Activated CD4-positive, alpha-beta T cell treated with anti-CD3 and anti-CD28 coated beads, Interleukin-2, amount 50 U/mL, for 24 hours (primary cell): Measurements from ENCODE around the gene RTL9.
A peak's percentile ranks its signal among the peaks of the same experiment; 100 is the strongest.
"Not testable (repeated sequence)": the region's sequence is repeated elsewhere in the genome, so short reads cannot be mapped to it uniquely, and the experiment has no call there.

Experiments
- DNase-seq, 2 donors: peaks; one replicate each; pipeline ENCODE4 v3.0.0-alpha.2; 2020; ENCODE audit warnings: low read depth in 1 of 2, low spot score in 1 of 2

The RTL9 gene

DNA sequence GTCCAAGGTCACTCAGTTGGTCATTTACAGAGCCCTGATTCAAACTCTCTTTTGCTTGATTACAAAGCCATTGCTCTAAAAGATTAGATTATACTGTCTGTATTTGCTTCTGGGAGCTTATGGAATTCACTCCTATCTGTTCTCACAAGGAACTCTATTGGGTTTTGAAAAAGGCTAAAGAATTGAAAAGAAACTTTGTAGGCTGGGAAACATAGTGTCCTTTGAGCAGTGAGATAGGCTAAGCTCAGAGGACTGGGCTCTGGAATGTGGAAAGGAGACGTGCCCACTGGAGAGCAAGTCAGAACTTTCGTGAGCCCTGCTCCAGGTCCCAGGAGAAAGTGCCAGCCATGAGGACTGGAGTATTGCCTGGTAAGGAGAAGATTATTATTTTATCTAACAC is at the start of gene RTL9:
RTL9 (plus strand) TSS at position 301 of the 400 bp plus-strand sequence. CDS start 91,770 bp downstream, outside the sequence.
- no peak for DNase-seq

DNA sequence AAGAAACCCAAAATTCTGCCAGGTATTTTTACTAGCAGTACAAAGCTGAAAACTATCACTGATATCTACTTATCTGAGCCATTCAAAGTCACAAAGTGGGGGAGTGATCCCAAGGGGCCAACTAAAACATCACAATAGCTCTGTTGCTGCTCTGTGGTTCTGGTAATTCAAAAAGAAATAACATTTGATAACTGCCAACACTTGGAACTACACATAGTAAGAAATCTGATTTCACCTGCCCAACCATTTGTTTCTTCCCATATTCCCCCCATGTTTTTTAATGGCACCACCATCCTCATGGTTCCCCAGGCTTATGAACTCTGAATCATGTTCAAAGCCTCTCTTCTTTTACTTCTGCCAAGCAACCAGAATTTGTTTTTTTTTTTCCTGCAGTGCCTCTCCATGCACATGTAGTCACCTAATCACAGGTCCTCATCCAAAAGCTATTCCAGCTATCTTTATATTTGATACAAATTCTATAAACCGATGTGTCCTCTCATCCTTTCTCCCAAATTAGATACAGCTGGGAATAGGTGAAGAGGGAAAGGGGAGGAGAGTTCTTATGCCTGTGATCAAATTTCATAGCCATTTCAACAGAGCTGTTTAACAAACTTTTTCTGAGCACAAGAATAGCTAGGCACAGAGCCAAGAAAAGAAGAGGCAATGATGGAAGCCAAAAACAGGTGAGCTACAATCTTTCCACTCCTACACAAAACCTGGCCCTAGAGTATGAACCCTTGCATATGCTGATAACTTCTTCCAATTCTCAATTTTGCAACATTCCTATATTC is 48.5 kb upstream of the RTL9 start:
- no peak for DNase-seq

DNA sequence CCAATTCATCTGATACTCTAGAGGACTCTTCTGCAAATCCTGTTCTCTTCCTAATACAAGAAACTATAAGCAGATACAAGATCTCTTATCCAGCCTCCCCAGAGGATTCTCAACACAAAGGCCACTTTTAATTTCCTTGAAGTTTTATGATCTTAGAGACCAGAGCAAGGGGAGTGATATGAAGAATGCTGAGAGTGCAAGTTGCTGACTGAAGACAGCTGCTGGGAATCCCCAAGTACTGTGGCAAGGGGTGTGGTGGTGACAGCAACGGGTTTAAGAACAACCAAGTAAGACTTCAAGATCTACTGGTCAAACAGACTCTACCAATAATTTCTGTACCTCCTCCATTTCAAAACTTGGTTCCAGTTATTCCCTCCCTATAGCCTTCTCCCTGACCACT is 47.8 kb upstream of the RTL9 start:
- peak in 1 of 2 donors; percentile 5 for DNase-seq

DNA sequence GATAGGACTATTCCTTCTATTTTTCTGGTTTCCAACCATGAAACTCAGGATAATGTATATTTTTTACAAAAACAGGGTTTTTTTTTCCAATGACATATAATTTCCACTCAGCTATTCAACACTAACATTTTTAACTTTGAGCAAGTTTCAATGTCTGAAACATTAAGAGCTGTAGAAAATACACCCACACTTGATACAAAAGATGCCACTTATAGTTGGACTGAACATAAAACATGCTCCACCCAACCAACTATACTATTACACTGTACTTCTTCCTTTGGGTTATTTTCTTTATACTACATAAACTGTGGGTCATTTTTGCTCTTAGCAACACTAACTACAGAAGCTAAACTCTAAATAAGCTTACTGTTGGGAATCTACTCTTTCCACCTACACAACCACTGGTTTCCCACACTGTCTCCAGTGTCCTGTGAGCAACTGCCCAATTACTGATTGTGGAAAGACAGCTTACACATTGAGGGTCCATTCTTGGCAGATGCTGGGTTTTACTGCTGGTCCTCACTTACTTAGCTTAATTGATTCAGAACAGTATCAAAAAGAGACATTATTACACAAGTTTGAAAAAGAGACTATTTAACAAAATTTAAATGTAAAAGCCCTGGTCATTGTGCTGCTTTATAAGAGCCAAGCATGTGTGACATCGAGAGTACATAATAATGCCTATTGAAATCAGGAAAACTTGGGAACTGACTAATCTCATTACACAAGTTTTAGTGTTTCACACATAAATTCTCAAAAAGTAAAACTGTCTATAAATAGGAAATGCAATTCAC is 47.0 kb upstream of the RTL9 start:
- no peak for DNase-seq

DNA sequence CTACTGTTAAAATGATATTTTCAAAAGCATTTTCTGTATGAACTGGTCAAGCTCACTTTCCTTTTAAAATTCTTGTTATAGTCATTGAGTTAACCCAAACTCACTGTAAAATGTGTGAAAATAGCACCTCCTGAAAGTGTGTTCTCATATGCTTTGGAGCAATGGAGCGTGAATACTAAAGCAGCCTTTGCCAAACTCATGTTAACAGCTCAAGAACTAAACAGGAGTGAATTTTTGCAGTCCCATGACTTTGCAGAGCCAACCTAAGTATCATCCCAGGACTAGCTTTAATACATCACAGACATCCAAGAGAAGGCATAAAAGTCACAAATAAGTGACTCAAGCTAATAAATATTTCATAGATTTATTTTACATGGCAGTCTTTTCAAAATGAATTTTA is 43.1 kb upstream of the RTL9 start:
- no peak for DNase-seq

DNA sequence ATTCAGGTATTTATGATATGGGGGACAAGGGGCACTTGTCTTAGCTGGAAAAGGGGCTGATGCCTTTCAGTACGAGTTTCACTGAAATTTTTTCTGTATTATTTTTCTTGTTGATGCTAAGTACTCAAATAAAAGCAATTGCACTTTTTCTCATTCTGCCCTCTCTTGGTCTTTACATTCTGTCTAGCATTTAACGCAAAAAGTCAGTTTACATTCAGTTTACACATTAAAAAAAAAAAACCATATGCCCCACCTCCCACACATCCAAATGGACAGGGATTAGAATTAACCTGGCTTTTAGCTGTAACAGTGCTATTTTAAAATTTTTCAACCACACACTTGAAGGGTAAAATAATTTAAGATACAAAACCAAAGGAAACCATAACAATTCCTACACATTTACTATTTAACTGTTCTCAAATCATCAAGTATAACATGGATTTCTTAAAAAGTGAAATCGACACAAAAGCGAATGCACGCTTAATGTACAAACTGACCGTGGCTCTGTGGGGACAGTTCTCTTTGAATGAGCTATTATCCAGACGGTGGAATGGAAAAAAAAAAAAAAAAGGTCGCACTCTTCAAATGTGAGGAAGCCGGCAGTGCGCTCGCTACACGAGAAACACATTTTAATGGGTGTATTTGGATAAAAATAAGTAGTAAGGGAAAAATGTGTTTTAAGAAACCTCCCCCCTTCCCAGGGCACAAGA is 42.1 kb upstream of the RTL9 start:
- no peak for DNase-seq

DNA sequence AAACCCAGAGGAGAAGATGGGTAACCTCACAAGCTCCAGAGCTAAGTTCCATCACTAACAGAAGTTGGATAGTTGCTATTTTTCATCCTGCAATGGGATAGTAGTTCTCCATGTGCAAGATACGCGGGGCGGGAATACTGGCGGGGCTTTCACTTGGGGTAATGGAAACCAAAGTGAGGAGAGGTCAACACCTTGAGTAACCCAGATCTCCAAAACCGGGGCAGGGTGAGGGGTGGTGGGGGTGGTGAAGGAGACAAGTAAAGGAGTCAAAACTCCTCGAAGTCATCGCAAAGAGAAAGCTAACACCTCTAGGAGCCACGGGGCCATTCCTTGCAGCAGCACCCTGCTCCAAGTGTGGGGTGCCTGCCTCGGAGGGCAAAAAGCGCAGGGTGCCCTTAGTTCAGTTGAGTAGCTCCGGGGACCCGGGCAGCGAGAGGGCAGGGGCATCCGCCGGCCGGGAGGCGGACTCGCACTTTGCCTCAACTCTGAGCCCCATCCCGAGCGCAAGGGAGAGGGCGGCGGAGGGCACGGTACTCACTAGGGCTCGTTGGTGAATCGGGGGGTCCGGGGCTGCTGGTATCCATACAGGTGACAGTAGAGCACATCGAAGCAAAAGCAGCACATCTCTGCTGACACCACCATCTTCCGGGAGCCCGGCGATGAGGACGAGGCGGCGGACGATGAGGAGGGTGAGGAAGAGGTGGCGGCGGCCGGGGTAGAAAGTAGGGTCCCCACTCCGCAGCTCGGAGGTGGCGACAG is 41.4 kb upstream of the RTL9 start:
- peak; percentile 5 to 11 for DNase-seq

DNA sequence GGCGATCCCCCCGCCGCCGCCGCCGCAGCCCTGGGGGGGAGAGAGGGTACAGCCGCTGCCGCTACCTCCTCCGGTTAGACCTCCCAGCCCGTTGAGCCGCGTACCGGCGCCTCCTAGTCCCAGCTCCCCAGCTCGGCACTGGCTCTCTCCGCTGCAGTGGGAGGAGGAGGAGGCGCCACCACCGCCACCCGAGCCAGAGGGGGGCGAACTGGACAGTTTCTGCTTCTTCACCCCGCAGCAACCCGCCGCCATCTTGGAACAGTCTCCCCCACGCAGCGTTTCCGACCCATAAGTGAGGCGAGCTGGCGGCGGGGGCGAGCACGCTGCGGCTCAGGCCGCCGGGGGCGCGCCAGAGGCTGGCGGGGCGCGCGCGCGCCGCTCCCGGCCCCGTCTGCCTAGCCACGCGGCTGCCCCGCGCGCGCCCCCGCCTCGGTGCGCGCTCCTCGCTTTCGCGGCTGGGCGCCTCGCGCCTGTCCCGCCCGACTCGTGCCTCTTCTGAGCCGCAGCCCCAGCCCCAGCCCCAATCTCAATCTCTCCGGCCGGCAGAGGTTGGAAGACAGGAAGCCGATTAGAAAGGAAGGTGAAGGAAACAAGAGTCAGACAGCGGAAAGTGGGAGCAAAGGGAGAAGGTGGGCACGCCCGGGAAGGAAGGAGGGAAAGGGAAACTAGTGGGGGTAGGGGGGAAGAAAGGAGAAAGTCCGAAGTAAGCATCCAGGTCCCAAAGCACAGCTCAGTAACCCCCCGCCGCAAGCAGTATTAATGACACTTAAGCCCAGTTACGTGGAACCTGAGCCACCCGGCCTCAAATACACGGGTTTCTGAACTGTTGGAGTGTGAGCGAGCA is 40.6 kb upstream of the RTL9 start, which contains the start of gene AMMECR1:
AMMECR1 (minus strand) TSS at position 266 of the 844 bp plus-strand sequence; CDS start at position 252, 14 bp downstream.
- peak; percentile 58 to 61 for DNase-seq

DNA sequence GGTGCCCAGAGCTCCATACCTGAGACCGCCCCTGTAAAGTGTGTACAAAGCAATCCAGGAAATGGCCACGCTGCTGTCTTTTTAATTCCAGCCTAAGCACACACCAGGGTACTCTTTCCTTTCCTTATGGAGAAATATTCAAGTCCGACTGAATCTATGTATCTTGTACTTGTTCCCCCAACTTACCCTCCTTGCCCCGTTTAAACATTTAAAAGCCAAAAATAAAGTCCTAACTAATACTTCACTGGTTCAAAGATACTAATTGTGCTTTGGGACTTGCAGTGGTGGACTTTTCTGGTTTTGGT is 40.0 kb upstream of the RTL9 start:
- no peak for DNase-seq

DNA sequence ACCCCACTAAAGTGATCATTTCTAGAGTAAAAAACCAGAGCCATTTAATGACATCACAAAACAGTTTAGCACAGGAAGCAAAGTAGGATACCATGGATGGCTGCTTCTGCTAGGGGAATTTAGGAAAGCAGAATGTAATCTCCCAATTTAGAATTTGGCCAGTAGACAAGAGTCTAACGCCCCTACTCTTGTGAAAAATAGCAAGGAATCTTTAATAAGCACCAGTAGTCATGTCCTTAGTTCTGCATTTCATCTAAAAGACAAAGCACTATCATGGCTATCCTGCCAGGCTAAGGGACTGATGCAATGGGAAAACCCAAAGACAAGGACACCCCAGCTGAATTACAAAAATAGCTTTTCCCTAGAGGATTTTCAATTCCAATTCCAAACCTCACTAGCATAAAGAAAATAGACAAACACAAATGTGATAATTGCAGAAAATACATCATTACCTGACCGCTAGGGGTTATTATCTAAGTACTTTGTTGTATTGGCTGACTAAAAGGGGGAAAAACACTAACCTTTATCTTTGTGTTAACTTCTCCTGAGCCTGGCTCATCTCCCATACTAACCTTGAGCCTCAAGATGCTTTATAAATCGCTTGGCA is 38.2 kb upstream of the RTL9 start:
- no peak for DNase-seq

DNA sequence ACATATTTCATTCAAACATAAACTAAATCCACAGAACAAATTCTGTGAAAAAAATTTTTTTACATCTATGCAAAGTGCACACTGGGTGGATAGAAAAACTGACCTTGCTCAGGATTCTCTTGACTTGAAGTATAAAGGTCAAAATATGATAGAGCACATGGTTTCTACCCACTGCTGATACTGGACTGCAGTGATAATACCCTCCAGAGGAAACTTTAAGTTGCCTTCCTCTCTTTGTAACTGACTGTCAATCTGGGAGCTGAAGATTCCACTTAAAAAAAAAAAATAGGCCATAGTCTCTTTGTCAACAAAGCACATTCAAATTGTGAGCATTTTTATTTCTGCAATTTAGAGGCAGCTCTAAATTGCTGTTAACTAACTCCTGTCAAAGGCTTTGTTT is 37.6 kb upstream of the RTL9 start:
- DNase-seq = no peak

DNA sequence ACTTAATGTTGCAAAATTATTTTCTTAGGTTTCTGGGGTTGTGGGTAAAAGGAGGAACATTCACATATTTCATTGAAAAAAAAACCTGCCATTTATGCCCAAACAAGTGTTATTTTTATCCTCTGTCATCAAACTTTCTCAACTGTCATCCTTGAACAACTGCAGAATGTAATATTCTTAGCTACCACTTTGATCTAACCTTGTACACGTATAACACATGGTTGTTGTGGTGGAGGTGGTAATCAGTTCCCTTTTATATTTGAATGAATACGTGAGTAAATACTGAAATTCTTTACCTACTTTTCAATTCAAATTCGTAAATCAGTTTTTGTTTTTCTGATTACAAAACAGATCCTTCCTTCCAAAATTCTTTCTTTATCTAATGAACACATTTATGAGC is 37.0 kb upstream of the RTL9 start:
- DNase-seq = no peak

DNA sequence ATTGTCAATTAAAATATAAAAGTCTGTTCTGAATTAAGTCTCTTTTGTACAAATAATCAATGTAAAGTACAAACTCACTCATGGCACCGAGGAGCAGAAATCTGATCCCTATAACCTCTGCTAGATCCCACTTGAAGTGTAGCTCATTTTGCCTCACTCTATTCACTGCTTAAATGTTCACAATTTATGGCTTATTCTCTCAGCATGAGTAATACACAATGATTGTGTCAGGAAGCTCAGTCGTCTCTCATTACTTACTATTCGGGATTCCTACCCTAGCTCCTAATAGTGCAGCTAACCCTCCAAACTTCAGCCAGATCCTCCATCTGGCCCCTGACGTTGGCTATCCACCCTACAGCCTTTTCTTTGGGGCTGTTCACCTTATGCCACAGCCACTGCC is 36.0 kb upstream of the RTL9 start:
- DNase-seq = no peak

DNA sequence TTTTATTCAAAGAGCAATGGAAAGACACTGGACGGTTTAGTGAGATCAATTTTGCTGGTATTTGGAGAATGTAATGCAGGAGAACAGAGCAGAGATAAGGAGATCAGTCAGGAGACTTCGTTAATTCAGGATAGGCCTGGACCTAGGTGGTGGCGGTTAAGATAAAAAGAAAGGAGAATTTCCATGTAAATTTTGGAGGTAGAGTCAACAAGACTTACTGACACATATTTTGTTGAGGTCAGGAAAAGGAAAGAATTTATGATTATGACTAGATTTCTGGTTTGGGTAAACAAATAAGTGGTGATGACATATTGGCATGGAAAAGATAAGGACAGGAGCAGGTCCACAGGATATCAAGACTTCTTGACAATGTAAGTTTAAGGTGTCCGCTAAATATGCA is 31.9 kb upstream of the RTL9 start:
- no peak for DNase-seq

DNA sequence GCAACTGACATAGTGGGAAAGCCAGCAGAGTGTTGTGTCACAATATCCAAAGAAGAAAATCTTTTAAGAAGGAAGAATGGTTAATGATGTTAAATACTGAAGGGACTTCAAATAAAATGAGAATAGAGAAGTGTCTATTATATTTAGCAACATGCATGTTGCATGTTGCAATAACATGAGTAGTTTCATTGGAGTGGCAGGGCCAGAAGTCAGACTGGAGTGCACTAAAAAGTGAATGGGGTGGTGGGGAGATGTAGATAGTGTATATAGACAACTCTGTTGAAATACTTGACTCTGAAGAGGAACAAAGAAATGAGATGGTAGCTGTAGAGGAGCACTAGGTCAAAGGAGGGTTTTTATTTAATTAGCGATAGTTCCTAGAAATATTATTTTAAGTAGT is 31.3 kb upstream of the RTL9 start:
- DNase-seq = no peak

DNA sequence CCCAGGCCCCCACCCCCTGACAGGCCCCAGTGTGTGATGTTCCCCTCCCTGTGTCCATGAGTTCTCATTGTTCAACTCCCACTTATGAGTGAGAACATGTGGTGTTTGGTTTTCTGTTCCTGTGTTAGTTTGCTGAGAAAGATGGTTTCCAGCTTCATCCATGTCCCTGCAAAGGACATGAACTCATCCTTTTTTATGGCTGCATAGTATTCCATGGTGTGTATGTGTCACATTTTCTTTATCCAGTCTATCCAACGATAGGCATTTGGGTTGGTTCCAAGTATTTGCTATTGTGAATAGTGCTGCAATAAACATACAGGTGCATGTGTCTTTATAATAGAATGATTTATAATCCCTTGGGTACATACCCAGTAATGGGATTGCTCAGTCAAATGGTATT is 30.0 kb upstream of the RTL9 start:
- DNase-seq = not testable (repeated sequence)

DNA sequence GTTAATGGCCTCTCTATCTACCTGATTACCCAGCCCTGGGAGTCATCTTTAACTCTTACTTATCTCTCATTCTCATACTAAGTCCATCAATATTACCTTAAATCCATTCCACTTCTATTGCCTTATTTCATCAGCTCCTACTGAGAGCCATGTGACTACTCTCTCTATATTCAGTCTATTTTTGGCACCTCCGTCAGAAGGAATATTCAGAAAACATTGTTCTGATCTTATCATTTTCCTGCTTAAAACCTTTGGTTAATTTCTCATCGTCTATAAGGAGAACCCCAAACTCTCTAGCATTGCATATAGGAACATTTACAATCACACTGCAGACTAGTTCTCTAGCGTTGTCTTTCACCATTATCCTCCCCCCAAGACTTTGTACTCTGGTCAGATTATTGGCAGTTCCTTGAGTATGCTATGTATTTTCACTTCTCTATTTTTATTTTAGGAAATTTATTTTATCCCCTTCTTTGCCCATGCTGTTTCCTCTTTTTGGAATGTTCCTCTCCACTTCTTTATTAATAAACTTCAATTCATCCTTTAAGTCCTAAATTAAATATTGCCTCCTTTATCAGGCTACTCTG is 27.1 kb upstream of the RTL9 start:
- DNase-seq = no peak

DNA sequence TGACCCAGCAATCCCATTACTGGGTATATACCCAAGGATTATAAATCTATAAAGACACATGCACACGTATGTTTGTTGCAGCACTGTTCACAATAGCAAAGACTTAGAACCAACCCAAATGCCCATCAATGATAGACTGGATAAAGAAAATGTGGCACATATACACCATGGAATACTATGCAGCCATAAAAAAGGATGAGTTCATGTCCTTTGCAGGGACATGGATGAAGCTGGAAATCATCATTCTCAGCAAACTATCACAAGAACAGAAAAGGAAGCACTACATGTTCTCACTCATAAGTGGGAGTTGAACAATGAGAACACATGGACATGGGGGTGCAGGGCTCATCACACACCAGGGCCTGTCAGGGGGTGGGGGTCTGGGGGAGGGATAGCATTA is 25.2 kb upstream of the RTL9 start:
- not testable (repeated sequence) for DNase-seq

DNA sequence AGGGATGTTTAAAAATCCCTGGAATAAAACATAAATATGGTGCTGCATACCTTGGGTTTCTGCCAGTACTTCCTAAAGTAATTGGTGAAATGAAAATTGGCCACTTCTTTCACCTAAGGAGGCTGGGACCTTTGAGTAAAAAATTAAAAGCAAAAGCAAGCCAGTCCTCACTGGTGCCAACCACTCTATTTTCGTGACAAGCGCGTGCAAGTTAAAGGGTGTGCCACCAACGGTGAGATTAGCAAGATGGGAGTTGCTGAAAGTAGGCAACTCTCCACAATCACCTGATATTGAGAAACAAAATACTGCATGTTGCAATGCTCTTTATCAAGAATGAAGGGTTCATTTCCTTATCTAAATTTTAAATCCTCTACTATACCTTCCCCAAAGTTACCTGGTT is 19.7 kb upstream of the RTL9 start:
- DNase-seq = no peak
